HG03432 (cell line): ENCODE data around the gene AKAP14.
"Not testable (repeated sequence)": the region's sequence is repeated elsewhere in the genome, so short reads cannot be mapped to it uniquely, and the experiment has no call there.

ENCODE experiments used
- ATAC-seq: cut with Tn5 transposase; IDR thresholded peaks from one replicate; pipeline ENCODE4 v1.9.1; 2021; ENCODE audit warnings: mild to moderate bottlenecking, moderate library complexity; ENCODE audit not compliant: unreplicated experiment

AKAP14 gene

GRCh38 chrX:119895843-119896326 is at the start of gene AKAP14:
TSS of gene AKAP14 (plus strand) at chrX:119895893. CDS start at chrX:119903224, 7,331 bp downstream.
- no peak for ATAC-seq

- ATAC-seq, result peak; percentile 97
Measured at GRCh38 chrX:119852382-119853353, 43.0 kb upstream of the AKAP14 start, which contains the start of gene UPF3B. TSS of gene UPF3B (minus strand) at chrX:119852963. CDS start at chrX:119852928, 35 bp downstream.

GRCh38 chrX:119853444-119853843 is 42.2 kb upstream of the AKAP14 start:
- no peak for ATAC-seq

GRCh38 chrX:119870626-119871131 is 25.0 kb upstream of the AKAP14 start:
- ATAC-seq, result peak; percentile 17

- peak; percentile 49 for ATAC-seq
Measured at GRCh38 chrX:119871245-119871598, 24.5 kb upstream of the AKAP14 start.

GRCh38 chrX:119871599-119872395 is 23.9 kb upstream of the AKAP14 start, which contains the start of the genes NDUFA1 and RNF113A:
TSS of gene NDUFA1 (plus strand) at chrX:119871832. CDS start at chrX:119871912, 80 bp downstream.
TSS of gene RNF113A (minus strand) at chrX:119871733. CDS start at chrX:119871613, 120 bp downstream.
- ATAC-seq, result peak; percentile 96

- no peak for ATAC-seq
Measured at GRCh38 chrX:119878740-119879139, 17.0 kb upstream of the AKAP14 start.

GRCh38 chrX:119880076-119880475 is 15.6 kb upstream of the AKAP14 start:
- no peak for ATAC-seq

- ATAC-seq, result peak; percentile 74
Measured at GRCh38 chrX:119880552-119881437, 14.9 kb upstream of the AKAP14 start.

GRCh38 chrX:119885554-119886428 is 9.9 kb upstream of the AKAP14 start:
- ATAC-seq, result no peak

- peak; percentile 87 for ATAC-seq
Measured at GRCh38 chrX:119887721-119888425, 7.8 kb upstream of the AKAP14 start.

GRCh38 chrX:119890626-119891025 is 5.1 kb upstream of the AKAP14 start:
- ATAC-seq, result not testable (repeated sequence)

- ATAC-seq, result not testable (repeated sequence)
Measured at GRCh38 chrX:119891961-119892692, 3.6 kb upstream of the AKAP14 start.

GRCh38 chrX:119899125-119899524 is 3.4 kb downstream of the AKAP14 start:
- ATAC-seq, result no peak

GRCh38 chrX:119900976-119901375 is 5.3 kb downstream of the AKAP14 start:
- ATAC-seq, result no peak

- no peak for ATAC-seq
Measured at GRCh38 chrX:119916310-119916709, 20.6 kb downstream of the AKAP14 start.

- no peak for ATAC-seq
Measured at GRCh38 chrX:119917877-119918276, 22.2 kb downstream of the AKAP14 start.
